Trophoblast cell (in vitro differentiated cells and primary cell): ENCODE data around the gene FTO.

Experiments
- DNase-seq, 2 donors: peaks; one replicate each; pipeline ENCODE4 v3.0.0-alpha.2; 2016
- H2AFZ ChIP-seq: 2 replicates; pipeline ENCODE4 v1.6.1; 2013; ENCODE audit warnings: low read length, moderate library complexity, mild to moderate bottlenecking; ENCODE audit not compliant: insufficient read depth, poor library complexity
- H2AK5ac ChIP-seq: 2 replicates; pipeline ENCODE4 v1.6.1; 2013; ENCODE audit warnings: mild to moderate bottlenecking, low read length
- H2BK120ac ChIP-seq: 2 replicates; pipeline ENCODE4 v1.6.1; 2013; ENCODE audit warnings: low read length, mild to moderate bottlenecking, moderate library complexity; ENCODE audit not compliant: insufficient read depth, poor library complexity
- H2BK12ac ChIP-seq: 2 replicates; pipeline ENCODE4 v1.6.1; 2013; ENCODE audit warnings: mild to moderate bottlenecking, low read length, moderate library complexity
- H2BK5ac ChIP-seq: 2 replicates; pipeline ENCODE4 v1.6.1; 2013; ENCODE audit warnings: low read length, low read depth, moderate library complexity, mild to moderate bottlenecking; ENCODE audit not compliant: poor library complexity
- H3K14ac ChIP-seq: 2 replicates; pipeline ENCODE4 v1.6.1; 2013; ENCODE audit warnings: mild to moderate bottlenecking, low read length
- H3K18ac ChIP-seq: 2 replicates; pipeline ENCODE4 v1.6.1; 2013; ENCODE audit warnings: mild to moderate bottlenecking, low read length
- H3K23ac ChIP-seq: 2 replicates; pipeline ENCODE4 v1.6.1; 2013; ENCODE audit warnings: low read length
- H3K27ac ChIP-seq: 2 replicates; pipeline ENCODE4 v1.5.1; 2013; ENCODE audit warnings: low read depth, mild to moderate bottlenecking, inconsistent platforms, low read length, moderate library complexity
- H3K27me3 ChIP-seq: 2 replicates; pipeline ENCODE4 v1.6.1; 2013; ENCODE audit warnings: inconsistent platforms, mild to moderate bottlenecking, low read length, moderate library complexity; ENCODE audit not compliant: insufficient read depth
- H3K36me3 ChIP-seq, 2 experiments: 1 replicate in 1 of 2; 2 replicates in 1 of 2; pipeline ENCODE4 v1.6.1; 2013; ENCODE audit warnings: low read length in 2 of 2, mild to moderate bottlenecking in 2 of 2, moderate library complexity in 1 of 2; ENCODE audit not compliant: insufficient read depth in 2 of 2, control insufficient read depth in 1 of 2
- H3K4ac ChIP-seq: 2 replicates; pipeline ENCODE4 v1.6.1; 2013; ENCODE audit warnings: low read depth, mild to moderate bottlenecking, low read length, moderate library complexity
- H3K4me1 ChIP-seq, 2 experiments: 1 replicate in 1 of 2; 2 replicates in 1 of 2; pipeline ENCODE4 v1.6.1; 2013; ENCODE audit warnings: low read length in 2 of 2, mild to moderate bottlenecking in 2 of 2, moderate library complexity in 1 of 2; ENCODE audit not compliant: insufficient read depth in 2 of 2, control insufficient read depth in 1 of 2
- H3K4me2 ChIP-seq: 2 replicates; pipeline ENCODE4 v1.6.1; 2013; ENCODE audit warnings: inconsistent platforms, mild to moderate bottlenecking, low read length, moderate library complexity
- H3K4me3 ChIP-seq: 2 replicates; pipeline ENCODE4 v1.5.1; 2013; ENCODE audit warnings: mild to moderate bottlenecking, low read depth, low read length, inconsistent platforms
- H3K79me1 ChIP-seq: one replicate; pipeline ENCODE4 v1.6.1; 2013; ENCODE audit warnings: low read length
- H3K79me2 ChIP-seq: 2 replicates; pipeline ENCODE4 v1.6.1; 2013; ENCODE audit warnings: low read length, mild to moderate bottlenecking; ENCODE audit not compliant: control insufficient read depth, insufficient read depth, poor library complexity
- H3K9ac ChIP-seq: 2 replicates; pipeline ENCODE4 v1.6.1; 2013; ENCODE audit warnings: mild to moderate bottlenecking, low read length
- H3K9me3 ChIP-seq: 2 replicates; pipeline ENCODE4 v1.6.1; 2013; ENCODE audit warnings: low read depth, mild to moderate bottlenecking, control low read depth, inconsistent platforms, low read length; ENCODE audit not compliant: insufficient read depth
- H4K12ac ChIP-seq: 2 replicates; pipeline ENCODE4 v1.6.1; 2013; ENCODE audit warnings: low read depth, mild to moderate bottlenecking, low read length, moderate library complexity
- H4K8ac ChIP-seq: 2 replicates; pipeline ENCODE4 v1.6.1; 2013; ENCODE audit warnings: low read depth, mild to moderate bottlenecking, low read length, moderate library complexity
- H4K91ac ChIP-seq: one replicate; pipeline ENCODE4 v1.6.1; 2013; ENCODE audit warnings: low read depth, mild to moderate bottlenecking, low read length, moderate library complexity
- WGBS: extraction: QIAGEN DNeasy Blood & Tissue Kit; methylation state at CpG from one replicate; pipeline ENCODE4 v1.1.7; 2013; ENCODE audit warnings: missing lambda C conversion rate; ENCODE audit not compliant: insufficient read length, insufficient coverage; ENCODE audit errors: extremely low coverage; 5-methylcytosine and 5-hydroxymethylcytosine counted together

FTO gene

DNA sequence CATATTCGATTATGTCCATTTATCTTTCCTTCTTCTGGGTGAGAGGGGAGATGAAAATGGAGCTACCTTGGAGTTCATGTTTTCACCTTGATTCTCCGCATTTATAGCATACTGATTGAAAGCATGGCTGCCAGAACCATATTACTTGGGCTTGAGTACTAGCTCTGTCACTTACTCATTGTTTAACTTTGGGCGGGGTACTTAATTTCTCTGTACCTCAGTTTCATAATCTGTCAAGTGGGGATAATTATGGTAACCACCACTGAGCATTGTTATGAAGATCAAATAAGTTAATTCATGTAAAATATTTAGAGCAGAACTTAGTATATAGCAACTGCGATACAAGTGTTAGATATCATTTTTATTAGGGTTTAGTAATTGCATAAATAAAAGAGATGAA lies 65.2 kb downstream of the FTO start:
- no peak overlapping the region for H2BK5ac ChIP-seq
- no peak overlapping the region for H4K91ac ChIP-seq
- no CpG with 5 or more reads among the region's 4 CpGs for WGBS
- no peak overlapping the region for H3K27ac ChIP-seq
- H4K8ac ChIP-seq, result no peak overlapping the region
- no peak overlapping the region for H2AK5ac ChIP-seq
- H3K9me3 ChIP-seq, result no peaks in the 10 kb centered on the region
- H3K27me3 ChIP-seq, result no peaks in the 10 kb centered on the region
- no peak overlapping the region for H3K23ac ChIP-seq
- no peak overlapping the region for H3K18ac ChIP-seq
- H2BK120ac ChIP-seq, result no peak overlapping the region
- H3K4me3 ChIP-seq, result no peak overlapping the region
- no peak overlapping the region for H3K4ac ChIP-seq
- H2BK12ac ChIP-seq, result no peak overlapping the region
- no peaks in the 10 kb centered on the region for H3K36me3 ChIP-seq
- no peak overlapping the region for H2AFZ ChIP-seq
- no peaks in the 10 kb centered on the region for H3K79me2 ChIP-seq
- no peak overlapping the region for H3K14ac ChIP-seq
- H3K9ac ChIP-seq, result no peak overlapping the region
- H4K12ac ChIP-seq, result no peak overlapping the region
- peaks cover 4% of the 10 kb centered on the region for H3K79me1 ChIP-seq
- DNase-seq, result no peak
- H3K4me2 ChIP-seq, result no peak overlapping the region
- H3K4me1 ChIP-seq, result peaks cover 7 to 8% of the 10 kb centered on the region in 2 experiments

DNA sequence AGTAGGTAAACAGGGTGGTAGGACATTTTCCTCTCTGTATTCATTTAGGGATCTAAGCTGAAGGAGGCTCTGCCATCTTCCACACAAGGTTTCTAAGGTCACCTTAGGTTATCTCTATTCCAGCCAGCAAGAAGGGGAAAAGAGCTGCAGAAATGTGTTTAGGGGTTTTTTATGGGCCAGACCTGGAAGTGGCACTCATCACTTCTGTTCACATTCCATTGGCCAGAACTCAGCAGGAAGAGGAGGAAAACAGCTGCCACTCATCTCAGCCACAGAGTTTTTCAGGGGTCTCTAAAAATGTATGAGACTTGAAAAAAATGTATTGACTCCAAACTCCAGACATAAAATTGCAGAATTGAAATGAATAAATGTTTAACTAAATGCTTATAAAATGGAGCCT lies 65.8 kb downstream of the FTO start:
- H3K4me2 ChIP-seq, result no peak overlapping the region
- H4K91ac ChIP-seq, result no peak overlapping the region
- H3K4me3 ChIP-seq, result no peak overlapping the region
- no peak overlapping the region for H2BK12ac ChIP-seq
- H2BK5ac ChIP-seq, result no peak overlapping the region
- no peak overlapping the region for H3K9ac ChIP-seq
- H2AFZ ChIP-seq, result no peak overlapping the region
- H2BK120ac ChIP-seq, result no peak overlapping the region
- no peak overlapping the region for H3K14ac ChIP-seq
- H4K8ac ChIP-seq, result no peak overlapping the region
- no peaks in the 10 kb centered on the region for H3K27me3 ChIP-seq
- H3K79me1 ChIP-seq, result peaks cover 4% of the 10 kb centered on the region
- H3K27ac ChIP-seq, result no peak overlapping the region
- H3K36me3 ChIP-seq, result no peaks in the 10 kb centered on the region
- no peak for DNase-seq
- no peak overlapping the region for H3K4ac ChIP-seq
- peaks cover 7 to 10% of the 10 kb centered on the region in 2 experiments for H3K4me1 ChIP-seq
- no peaks in the 10 kb centered on the region for H3K9me3 ChIP-seq
- no peak overlapping the region for H2AK5ac ChIP-seq
- no peaks in the 10 kb centered on the region for H3K79me2 ChIP-seq
- H3K18ac ChIP-seq, result no peak overlapping the region
- H3K23ac ChIP-seq, result no peak overlapping the region
- H4K12ac ChIP-seq, result no peak overlapping the region

DNA sequence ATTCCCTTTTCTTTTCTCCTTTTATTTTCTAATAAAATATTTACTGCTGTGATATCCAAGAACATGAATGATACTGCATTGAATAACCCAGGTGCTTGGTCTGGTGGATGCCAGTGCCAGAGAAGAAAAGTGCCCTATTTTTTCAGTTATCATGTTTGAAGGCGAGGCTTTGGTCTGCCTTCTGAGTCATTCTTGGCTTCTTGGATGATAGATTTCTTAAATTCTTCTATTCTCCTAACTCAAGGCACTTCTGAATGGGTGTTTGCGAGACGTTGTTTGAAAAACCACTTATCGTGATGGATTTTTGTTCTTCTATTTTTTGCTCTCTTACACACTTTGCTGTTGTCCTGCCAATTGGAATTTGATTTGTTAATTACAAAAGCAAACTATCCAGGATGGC lies 66.7 kb downstream of the FTO start:
- Histone ChIP-seq H3K9ac (no peak overlapping the region), H3K18ac (no peak overlapping the region), H3K9me3 (no peaks in the 10 kb centered on the region), H3K79me2 (no peaks in the 10 kb centered on the region), H2AFZ (no peak overlapping the region), H3K14ac (no peak overlapping the region), H4K91ac (no peak overlapping the region), H3K36me3 (no peaks in the 10 kb centered on the region), H3K23ac (no peak overlapping the region), H2AK5ac (no peak overlapping the region), H2BK5ac (no peak overlapping the region), H3K27ac (no peak overlapping the region), H3K4me1 (peaks cover 11 to 15% of the 10 kb centered on the region in 2 experiments), H4K8ac (no peak overlapping the region), H3K4ac (no peak overlapping the region), H2BK12ac (no peak overlapping the region), H3K4me2 (no peak overlapping the region), H4K12ac (no peak overlapping the region), H2BK120ac (no peak overlapping the region), H3K4me3 (no peak overlapping the region), H3K79me1 (peaks cover 8% of the 10 kb centered on the region), H3K27me3 (no peaks in the 10 kb centered on the region)
- WGBS, result no CpG with 5 or more reads among the region's 4 CpGs
- DNase-seq, result no peak

DNA sequence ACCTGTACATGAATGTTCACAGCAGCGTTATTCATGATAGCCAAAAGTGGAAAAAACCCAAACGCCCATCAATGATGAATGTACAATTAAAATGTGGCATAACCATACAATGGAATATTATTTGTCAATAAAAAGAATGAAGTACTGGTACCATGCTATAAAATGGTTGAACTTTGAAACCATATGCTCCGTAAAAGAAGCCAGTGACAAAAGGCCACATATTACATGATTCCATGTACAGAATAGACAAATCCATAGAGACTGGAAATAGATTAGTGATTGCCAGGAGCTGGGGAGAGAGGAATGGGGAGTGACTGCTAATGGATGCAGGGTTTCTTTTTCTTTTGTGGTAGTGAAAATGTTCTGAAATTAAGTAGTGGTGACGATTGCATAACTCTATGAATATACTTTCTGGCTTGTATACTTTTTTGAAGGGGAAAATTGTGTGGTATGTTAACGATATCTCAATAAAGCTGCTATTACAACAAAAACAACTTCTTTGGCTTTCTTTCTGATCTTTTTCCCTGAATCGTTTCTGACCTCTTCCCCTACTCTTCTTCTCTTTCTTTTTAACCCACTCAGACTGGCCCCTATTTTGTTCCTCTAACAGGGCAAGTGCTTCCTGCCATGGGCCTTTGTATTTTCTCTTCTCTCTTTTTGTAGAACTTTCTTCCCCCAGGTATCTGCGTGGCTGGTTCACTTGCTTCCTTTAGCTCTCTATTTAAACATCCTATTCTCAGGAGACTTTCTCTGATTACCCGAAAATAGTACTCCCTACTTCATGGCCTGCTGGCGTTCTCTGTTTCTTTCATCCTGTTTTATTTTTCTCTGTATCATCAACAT lies 67.9 kb downstream of the FTO start:
- Histone ChIP-seq H2BK12ac (no peak overlapping the region), H3K4me3 (no peak overlapping the region), H4K12ac (no peak overlapping the region), H3K9me3 (no peaks in the 10 kb centered on the region), H3K4me2 (no peak overlapping the region), H3K27me3 (no peaks in the 10 kb centered on the region), H3K23ac (no peak overlapping the region), H2AK5ac (no peak overlapping the region), H3K4ac (no peak overlapping the region), H3K18ac (no peak overlapping the region), H3K14ac (no peak overlapping the region), H3K36me3 (no peaks in the 10 kb centered on the region), H3K9ac (no peak overlapping the region), H3K79me1 (peaks cover 11% of the 10 kb centered on the region), H4K8ac (no peak overlapping the region), H3K27ac (no peak overlapping the region), H2AFZ (no peak overlapping the region), H3K79me2 (no peaks in the 10 kb centered on the region), H2BK120ac (no peak overlapping the region), H2BK5ac (no peak overlapping the region), H3K4me1 (peaks cover 4 to 9% of the 10 kb centered on the region in 2 experiments), H4K91ac (no peak overlapping the region)
- no peak for DNase-seq
- no CpG with 5 or more reads among the region's 9 CpGs for WGBS
